Activated CD4-positive, alpha-beta T cell treated with anti-CD3 and anti-CD28 coated beads for 4 hours (primary cell): Measurements from ENCODE around the gene CCDC6.
"Not testable (repeated sequence)": the region's sequence is repeated elsewhere in the genome, so short reads cannot be mapped to it uniquely, and the experiment has no call there.

Source experiments
- DNase-seq, 2 donors: peaks; one replicate each; pipeline ENCODE4 v3.0.0-alpha.2; 2020

CCDC6 gene

DNA sequence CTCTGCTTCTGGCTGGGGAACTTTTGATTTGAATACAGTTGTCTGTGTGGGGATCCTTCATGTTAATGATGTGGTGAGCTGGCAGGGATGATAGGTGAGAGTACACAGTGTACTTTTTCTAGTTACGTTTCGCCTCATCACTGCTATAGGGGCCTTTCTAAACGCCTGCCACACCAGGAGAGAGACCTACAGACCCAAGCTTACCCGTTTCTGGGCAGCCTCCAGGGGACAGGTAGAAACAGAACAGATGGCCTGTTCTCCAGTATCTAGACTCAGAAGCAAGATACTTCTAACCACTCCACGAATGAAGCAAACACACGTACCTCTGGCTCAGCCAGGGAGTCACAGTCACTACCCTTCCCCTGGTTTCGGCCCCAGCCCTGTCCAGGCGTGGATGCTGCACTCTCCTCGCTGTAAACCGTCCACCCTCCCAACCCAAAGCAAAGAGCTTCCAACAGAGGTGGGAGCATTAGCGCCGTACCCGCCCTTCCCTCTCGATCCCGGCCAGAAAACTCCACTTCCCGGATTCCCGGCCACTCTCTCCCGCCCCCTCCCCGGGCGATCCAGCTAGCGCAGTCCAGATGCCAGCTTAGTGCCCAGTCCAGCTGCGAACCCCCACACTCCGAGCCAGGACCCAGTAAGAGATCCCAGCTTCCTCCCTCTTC, 1.2 kb downstream of the CCDC6 start:
- DNase-seq = peak in 1 of 2 donors; percentile 22

DNA sequence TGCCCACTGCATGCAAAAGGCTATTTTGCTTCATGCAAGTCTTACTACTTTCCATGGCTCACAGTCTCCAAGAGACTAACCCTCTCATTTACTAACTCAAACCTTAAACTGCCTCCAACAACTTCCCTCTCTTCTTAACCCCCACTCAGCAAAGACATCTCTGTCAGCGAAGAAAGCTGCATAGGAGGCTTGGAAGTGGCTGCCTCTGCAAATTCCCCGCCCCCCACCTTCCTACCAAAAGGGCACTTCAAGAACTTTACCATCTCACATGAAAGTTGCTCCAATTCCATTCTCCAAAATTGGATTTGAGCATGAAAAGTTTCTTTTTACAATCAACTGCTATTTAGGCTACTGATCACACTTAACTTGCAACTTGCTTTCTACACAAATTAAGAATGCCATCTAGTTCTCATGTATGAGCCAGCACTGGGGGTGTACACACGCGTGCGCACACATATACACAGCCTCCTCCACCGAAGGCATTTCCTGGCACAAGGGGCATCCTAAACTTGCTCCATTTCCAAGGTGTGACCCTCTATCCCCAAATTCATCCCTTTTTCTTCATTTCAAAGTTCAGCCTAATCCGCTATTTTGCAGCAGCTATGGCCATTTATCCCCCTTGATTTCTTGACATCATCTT, 1.8 kb downstream of the CCDC6 start:
- DNase-seq = no peak

DNA sequence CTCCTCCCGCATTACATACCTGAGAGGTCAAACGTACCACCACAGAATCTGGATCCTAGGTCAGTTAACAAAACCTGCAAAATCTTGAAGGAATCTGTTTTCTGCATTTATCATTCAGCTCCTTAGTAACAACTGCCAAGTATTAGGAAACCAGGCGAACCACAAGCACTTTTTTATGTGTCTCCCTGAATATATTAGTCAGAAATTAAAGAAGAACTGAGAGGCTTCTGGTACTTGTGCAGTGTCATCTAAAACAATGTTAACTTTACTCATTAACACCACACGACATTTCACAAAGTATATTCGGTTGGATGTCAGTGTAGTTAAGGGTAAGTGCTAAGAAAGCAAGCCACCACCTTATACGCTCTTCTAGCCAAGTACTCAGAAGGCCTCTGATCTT, 2.5 kb downstream of the CCDC6 start:
- DNase-seq = no peak

DNA sequence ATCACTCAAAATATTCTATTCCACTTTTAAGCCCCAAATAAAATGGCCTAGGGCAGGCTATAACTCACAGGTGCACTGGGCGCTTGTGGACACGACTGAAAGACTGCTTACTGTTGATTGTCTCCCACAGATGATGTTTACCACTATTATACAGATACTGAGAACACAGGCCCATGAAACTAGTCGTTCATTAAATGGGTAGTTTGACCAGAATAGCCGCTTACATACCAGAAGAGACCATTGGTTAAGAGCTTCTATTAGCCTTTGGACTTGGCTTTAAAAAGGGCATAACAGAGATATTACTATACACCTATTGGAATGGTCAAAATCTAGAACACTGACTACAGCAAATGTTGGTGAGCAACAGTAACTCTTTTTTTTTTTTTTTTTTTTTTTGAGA, 4.3 kb downstream of the CCDC6 start:
- DNase-seq = no peak

DNA sequence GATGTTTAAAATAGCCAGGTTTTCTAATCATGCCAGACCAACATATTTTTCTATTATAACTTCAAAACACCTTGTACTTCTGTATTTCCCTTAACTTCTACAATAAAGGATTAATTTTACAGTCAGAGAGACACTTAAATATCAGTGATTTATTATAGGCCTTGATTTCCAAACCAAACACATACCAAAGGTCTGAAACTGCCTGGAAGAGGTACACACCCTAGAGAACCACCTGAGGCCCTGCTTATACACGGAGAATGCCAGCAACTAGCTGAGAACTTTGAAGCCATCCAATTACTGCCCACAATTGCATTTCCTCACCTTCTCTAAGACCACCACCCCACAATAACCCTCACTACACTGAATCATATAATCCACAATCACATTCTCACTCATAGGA, 4.9 kb downstream of the CCDC6 start:
- no peak for DNase-seq

DNA sequence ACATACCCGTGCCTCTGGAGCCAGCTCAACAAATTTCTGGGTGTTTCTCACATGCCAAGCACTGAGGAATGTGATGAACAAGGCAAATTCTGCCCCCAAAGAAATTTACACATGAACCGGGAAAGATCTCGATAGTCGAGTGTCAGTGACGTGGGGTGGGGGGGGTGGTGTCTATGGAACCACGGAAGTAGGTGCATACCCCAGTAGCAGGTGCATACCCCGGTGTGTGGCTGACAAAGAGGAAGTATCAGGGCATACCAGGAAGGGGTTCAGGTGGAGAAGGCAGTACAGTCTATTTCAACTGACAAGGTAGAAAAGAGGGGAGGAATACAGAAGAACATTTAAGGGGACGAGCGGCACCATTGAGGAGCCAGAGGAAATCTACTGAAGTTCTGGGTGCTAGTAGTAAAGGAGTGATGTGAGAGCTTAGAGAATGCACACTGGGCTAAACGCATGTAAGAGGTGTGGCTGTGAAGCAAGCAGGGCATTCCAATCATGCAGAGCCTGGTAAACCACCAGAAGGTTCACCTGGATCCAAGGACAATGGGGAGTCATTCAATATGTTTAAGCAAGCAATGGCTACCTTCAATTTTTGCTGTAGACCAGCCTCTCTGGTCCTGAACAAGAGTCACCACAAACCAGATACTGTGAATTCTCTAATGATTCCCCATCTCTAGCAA, 6.2 kb downstream of the CCDC6 start:
- no peak for DNase-seq

DNA sequence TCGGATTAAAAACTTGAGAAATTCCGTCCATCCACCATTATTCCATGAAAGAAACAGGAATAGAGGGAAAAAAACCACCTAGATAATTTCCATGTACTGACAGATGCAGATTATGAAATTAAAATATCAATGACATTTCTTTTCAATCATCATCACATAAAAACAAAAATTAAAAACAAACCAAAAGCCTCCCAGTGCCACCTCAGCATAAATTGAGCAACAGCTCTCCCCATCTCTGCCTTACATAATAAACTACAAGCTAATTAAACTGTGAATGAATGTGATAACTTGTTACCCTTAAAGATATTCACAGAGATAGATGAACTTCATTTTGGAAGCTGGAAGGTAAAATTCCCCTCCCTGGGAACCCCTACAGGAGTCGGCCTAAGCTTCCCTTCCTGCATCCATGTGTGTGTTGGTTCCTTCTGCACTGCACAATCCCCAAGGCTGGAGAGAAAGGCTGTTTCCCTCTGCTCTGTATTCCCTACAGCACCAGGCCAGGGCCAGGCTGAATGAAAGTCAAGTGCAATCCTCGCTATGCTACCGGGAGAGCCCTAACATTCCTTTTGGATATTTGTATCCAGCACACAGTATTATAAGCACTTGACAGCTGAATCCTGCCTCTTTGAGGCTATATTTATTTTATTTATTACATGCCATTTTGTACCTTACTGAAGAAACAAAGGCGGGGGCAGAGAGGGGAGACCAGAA, 8.1 kb downstream of the CCDC6 start:
- DNase-seq = no peak

DNA sequence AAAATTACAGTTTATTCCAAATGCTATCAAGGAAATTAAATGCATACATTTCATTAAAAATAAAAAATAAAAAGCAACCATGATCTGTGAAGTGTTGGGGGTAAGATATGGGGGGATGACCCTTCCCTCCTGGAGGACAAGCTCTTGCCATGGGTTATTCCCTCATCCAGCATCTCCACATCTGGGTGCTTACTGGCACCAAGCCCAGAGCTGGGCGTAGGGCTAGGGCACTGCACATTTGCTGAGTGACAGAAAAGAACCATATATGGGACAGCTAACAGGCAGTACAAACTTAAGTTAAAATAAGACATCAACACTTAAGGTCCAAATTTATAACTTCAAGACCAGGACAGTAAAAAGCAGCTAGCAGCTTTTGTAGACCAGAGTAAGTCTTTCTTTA, 10.2 kb downstream of the CCDC6 start:
- no peak for DNase-seq

DNA sequence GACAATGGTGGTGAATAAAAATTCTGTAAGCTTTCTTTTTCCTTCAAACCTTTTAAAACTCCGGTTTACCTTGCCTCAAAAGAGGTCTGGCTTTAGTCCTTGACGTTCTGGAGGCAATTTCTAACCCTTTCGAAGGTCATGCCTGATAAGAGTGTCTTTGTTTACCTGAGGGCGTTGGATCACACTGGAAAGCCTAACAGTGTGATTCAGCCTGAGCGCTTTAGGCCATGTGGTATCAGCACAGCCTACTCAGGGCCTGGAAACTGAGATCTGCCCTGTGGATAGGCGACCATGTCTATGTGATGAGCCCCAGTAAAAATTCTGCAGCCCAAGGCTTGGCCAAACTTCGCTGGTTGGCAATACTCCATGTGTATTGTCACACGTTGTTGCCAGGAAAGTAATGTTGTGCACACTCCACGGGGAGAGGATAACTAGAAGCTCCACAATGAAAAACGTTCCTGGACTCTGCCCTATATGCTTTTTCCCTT, 10.7 kb downstream of the CCDC6 start:
- DNase-seq = no peak

DNA sequence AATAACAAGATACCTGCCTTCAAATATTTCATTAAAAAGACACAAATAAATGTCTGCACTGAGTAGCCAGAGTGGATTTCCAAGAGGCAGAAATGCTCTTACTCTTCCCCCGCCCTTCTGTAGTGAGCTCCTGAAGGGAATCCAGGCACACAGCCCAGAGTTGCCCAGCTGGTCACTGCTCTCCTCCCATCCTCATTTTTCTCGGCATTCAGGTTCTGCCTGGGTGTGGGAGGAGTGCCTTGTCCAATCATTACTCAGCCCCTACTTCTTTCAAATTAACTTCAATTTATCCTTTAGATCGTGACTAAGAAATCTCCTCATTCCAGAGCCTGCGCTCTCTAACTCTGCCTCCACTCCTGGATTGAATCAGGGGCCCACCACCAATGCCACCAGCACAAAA, 12.2 kb downstream of the CCDC6 start:
- no peak for DNase-seq

DNA sequence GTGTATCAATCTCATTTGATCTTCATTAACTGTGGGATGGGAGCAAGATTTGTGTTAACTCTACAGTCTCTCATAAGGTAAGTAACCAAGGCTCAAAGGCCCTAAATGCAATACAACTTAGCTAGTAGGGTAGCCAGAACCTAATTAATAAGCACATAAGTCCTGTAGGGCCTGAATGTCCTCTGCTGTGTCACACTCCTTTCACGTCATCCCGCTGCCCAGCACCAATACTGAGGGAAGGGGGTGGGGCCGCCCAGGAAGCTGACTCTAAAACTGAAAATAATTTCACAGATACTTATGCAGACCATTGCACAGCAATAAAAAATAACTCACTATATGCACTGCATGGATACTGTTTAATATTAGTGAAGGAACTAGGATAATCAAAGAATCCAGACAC, 13.7 kb downstream of the CCDC6 start:
- DNase-seq = no peak

DNA sequence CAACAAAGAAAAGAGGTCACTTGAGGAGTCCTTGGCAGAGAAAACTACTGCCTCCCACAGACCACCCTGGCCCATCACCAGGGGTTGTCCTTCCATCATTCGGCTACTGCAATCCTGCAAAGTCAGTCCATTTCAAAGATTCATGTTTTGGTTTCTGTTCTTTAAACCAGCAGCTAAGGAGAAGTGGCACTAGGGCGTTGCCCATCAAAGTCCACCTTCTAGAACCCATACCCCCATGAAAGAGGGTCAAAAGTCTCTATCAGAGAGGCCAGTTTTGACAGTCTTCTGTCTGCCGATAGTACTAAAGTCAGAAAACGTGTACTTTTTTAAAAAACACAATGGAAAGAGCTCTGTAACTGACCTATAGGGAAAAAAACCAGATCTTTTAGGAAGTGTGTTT, 14.4 kb downstream of the CCDC6 start:
- no peak for DNase-seq

DNA sequence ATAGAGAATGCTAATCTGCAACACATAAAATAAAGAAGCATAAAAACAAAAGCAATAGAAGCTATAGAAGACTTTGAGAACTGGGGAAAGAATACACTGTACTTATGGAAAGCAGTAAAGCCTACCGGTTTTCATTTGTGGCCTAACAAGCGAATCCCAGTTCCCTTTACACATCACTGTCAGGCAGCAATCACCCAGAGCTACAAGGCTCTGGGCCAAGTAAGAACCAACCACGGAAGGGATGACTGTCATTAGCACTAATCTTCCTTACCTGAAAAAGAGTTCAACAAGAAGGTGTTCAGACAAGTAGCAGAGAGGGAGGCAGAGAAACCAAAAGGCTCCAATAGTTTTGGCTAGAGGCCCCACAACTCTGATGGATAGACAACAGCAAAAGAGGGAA, 15.0 kb downstream of the CCDC6 start:
- DNase-seq = no peak

DNA sequence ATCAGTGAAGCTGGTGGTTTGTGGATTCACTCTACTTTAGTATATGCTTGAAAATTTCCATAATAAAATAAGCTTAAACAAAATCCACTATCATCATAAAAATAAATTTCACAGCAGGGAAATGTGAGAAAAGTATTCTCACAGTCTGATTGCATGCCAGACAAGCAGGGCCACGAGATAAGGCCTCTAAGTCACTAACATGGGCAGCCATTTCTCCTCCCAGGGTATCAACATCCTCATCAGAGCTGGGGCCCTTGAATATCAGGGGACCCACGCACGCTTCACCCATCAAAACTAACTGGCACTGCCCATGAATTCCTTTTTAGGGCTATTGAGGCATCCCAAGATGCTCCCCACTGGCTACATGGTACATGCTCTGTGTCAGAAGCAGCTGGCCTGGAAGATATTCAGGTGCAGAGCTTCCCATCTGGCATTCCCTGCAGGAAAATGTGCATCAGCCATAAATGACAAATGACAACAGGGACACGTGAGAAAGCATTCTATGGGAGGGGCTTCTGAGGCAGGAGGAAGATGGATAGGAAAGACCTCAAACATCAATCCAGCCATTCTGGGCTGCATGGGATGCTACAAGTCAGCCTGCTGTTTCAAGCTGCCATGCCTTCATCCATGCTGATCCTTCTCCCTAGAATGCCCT, 17.4 kb downstream of the CCDC6 start:
- DNase-seq = no peak

DNA sequence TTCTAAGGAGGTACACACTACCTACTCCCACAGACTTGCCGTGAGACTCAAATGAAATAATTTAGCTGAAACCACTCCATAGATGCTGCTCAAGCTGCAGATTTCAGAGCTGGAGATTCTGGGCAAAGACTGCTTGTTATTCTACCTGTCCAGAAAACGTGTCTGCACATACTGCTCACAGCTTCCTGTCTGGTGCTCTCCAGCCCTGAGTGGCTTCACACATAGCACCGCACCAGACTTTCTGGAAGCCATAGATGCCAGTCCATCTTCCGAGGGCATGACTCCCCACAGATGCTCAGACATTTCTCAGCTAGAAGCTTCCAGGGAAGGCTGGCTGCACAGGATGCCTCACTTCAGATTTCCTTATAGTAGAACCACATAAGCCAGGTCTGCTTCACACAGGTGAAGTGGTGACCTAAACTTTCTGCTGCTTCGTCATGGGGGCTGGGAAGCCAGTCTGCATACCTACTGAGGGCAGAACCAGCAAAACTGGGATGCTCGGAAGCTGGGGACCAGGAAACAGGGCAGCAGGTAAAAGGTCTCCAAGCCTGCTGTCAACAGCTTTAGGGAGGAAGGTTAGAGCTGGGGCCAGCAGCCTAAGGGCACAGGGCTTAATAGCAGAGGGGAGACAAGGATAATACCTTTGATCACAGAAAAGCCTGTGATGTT, 18.2 kb downstream of the CCDC6 start:
- no peak for DNase-seq

DNA sequence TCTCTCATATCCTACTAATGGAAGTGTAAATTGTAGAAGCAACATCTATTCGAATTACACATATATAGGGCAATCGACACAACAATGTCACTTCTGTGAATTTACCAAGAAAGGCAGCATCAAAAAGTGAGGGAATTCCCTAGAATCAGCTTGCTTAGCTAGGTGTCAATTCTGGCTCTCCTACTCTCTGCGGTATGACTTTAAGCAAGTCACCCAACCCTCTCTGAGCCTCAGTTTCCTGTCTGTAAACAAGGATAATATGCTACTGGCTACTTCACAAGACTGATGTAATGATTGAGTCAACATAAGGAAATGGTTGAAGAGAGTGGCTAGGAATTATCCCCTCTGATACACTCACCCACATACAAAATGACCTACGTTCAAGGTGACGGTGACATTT, 19.4 kb downstream of the CCDC6 start:
- no peak for DNase-seq

DNA sequence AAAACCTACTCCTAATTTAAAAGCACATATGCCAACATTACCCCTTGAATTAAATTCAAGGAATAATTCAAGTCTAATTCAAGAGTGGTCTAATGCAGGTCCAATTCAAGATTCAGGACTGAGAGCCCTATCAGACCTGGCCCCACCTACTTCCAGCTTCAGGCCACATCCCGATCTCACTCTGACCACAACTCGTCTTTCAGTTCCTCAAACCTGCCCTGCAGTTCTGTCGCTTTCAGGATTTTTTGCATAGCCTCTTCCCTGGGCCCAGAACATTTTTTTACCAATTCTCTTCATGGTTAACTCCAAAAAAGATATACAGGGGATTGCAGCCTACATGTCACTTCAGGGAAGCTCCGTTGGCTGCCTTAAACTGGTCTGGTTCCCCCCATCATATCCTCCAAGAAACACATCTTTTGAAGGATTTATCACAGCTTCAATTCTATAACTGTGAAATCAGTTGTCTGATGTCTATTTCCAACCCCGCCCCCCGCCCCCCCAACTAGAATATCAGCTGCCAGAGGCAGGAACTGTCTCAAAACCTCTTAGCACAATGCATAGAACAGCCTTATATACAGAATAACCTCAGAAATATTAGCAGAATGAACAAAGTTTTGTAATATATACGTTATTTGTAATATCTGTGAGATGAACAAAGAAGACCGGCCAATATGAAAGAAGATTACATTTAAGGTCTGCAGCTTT, 20.8 kb downstream of the CCDC6 start:
- no peak for DNase-seq

DNA sequence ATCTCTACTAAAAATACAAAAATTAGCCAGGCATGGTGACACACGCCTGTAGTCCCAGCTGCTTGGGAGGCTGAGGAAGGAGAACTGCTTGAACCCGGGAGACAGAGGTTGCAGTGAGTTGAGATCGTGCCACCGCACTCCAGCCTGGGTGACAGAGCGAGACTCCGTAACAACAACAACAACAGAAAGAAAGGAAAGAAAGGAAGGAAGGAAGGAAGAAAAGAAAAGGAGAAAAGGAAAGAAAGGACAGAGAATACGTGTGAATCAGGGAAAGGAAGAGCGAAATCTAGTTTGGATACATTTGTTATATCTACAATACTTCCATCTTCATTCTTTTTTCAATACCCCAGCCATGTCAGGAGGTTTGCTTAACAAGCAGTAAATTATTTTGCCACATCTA, 21.5 kb downstream of the CCDC6 start:
- not testable (repeated sequence) for DNase-seq

DNA sequence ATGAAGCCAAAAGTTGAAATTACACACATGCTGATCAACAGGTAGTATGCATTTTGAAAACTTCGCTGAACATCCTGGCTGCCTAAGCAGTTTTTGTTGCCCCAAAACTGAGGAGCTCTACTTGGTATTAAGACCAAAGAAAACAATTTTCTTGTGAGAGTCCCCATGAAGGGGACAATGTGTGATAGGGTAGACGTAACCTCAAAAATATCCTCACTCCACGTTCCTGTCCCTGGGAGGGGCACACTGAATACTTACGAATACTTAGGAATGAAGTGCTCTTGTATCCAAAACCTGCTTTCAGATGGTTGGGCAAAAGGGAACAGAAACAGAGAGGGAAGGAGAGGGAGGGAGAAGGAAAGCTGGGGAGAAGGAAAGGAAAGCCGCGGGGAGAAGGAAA, 24.7 kb downstream of the CCDC6 start:
- no peak for DNase-seq

DNA sequence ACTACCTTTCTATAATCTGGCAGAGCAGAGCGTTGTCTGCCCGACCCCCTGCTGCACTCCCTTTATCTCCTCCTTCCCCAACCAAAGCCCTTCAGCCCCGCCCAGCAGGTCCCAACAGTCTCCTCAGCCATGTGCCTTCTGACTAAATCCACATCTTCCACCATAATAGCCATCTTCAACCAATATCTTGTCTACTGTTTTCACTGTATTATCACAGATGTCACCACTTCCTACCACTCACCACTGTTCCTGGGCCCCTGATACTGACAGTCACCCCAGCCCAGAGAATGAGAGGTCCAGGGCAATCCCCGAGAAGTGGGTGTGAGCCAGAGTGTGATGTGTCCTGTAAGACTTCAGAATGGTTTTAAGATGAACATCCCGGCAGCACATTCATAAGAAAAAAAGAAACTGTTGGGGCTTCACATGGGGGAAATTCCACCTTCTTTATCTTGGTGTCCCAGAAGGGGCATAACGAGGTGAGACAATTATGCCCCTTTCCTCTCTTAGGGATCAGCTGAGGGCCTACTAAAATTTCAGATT, 25.3 kb downstream of the CCDC6 start:
- peak; percentile 33 to 43 for DNase-seq

DNA sequence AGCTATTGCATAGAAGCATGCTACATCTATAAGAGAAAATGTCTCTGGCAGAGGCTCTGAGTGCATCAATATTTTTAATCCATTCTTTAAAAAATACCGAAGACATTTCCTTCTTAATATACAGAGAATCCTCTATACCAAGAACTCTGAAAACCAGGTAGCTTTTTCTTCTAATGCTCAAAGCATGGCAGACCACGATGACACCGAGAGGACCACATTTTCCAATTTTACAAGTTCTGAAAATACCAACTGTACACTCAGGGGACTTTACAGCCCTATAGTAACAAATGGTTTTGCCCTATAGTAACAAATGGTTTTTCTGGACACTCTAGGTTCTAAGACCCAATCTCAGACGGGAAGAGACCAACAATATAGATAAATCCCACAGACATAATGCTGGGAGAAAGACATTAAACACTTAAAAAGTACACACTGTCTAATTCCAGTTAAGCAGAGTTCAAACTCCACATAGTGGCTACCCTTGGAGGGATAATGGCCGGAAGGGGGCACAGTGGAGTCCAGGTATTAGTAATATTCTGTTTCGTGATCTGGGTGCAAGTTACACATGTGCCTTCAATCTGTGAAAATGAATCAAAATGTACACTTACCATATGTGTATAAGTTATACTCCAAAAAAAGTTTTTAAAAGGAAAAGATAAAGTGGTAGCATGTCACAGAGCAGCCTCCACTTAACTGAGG, 26.2 kb downstream of the CCDC6 start:
- no peak for DNase-seq
